ENCODE measurements around the gene EIF1. TPM values are rescaled to one million over a fixed set of nuclear protein-coding genes. Genes with fewer than 3 reads are reported as not detected.

Gene EIF1
- 128 TPM for total RNA-seq

GRCh38 chr17:41688641-41689496 lies at the start of gene EIF1:
Gene EIF1, plus strand, starts transcription at chr17:41688885. Its CDS starts 154 bp downstream, at chr17:41689039.

GRCh38 chr17:41711669-41712400 lies 23.1 kb downstream of the EIF1 start, which contains the start of gene GAST:
Gene GAST, plus strand, starts transcription at chr17:41712331. Its CDS starts 3,106 bp downstream, at chr17:41715437.

DNA sequence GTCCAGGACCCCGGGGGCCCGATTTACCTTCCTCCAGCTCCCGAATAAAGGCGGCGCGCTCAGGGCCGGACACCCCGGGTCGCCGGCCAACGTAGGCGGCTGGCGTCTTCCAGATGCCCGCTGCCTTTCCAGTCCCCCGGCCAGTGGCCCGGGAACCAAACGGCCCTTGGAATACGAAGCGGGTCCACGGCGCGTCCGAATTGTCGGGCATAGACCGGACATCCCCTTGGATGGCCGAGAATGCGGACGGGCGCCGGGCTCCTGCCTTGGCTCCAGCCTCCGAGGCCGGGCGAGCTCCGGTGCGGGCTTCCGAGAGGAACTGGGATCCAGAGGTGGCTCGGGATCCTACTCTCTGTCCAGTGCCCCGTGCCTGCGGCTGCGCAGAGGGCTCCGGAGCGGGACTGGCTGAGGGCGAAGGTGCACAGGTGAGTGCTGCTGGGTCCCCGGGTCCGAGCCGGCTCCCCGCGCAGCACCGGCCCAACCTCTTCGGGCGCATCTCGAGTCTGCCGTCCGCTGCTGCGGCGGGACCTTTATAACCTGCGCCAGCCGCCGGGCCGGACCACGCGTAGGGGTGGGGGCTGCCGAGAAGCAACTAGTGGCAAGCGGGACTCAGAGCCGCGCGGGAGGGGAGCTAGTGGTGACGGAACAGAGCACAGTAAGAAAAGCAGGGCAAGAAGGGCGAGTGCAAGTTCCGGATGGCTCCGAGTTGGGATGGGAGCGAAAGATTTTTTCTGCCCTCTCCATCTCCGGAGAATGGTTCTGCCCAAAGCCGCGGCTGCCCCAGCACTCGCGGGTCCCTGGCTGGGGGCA lies 45.7 kb downstream of the EIF1 start, which contains the start of gene HAP1:
HAP1 (minus strand) TSS at position 505 of the 810 bp plus-strand sequence; CDS start at position 496, 9 bp downstream.

Small RNA genes lying within 50 kb of the gene (small RNA-seq; reads per million reads assigned to genes)
- gene RN7SL399P (ENCODE audit: low replicate concordance) (not detected), gene RNA5SP442 (ENCODE audit: low replicate concordance) (not detected)

Other genes starting within 250 kb of the EIF1 start
- not detected for gene KRT38, start 247.9 kb upstream of the EIF1 start, total RNA-seq
- gene KRT32, start 221.5 kb upstream of the EIF1 start, total RNA-seq: not detected
- 0.41 TPM for gene KRT35, start 207.7 kb upstream of the EIF1 start, total RNA-seq
- gene KRT36, start 199.0 kb upstream of the EIF1 start, total RNA-seq: not detected
- gene KRT13, start 183.3 kb upstream of the EIF1 start, total RNA-seq: 7.4 TPM
- gene KRT15, start 170.0 kb upstream of the EIF1 start, total RNA-seq: 1.1 TPM
- 308 TPM for gene KRT19, start 160.6 kb upstream of the EIF1 start, total RNA-seq
- not detected for gene KRT9, start 116.8 kb upstream of the EIF1 start, total RNA-seq
- 0.29 TPM for gene KRT14, start 102.0 kb upstream of the EIF1 start, total RNA-seq
- gene KRT16, start 76.1 kb upstream of the EIF1 start, total RNA-seq: not detected
- 11.1 TPM for gene KRT17, start 64.3 kb upstream of the EIF1 start, total RNA-seq
- gene GAST, start 23.4 kb downstream of the EIF1 start, total RNA-seq: not detected
- gene HAP1, start 45.8 kb downstream of the EIF1 start, total RNA-seq: 0.64 TPM
- 261 TPM for gene JUP, start 97.8 kb downstream of the EIF1 start, total RNA-seq
- gene P3H4, start 123.1 kb downstream of the EIF1 start, total RNA-seq: 37.2 TPM
- 113 TPM for gene FKBP10, start 124.1 kb downstream of the EIF1 start, total RNA-seq
- 70.8 TPM for gene NT5C3B, start 147.3 kb downstream of the EIF1 start, total RNA-seq
- gene KLHL10, start 148.9 kb downstream of the EIF1 start, total RNA-seq: 0.12 TPM
- gene KLHL11, start 176.5 kb downstream of the EIF1 start, total RNA-seq: 38.2 TPM
- gene ACLY, start 230.1 kb downstream of the EIF1 start, total RNA-seq: 82.0 TPM
- gene ODAD4, start 241.7 kb downstream of the EIF1 start, total RNA-seq: 1.9 TPM